Thyroid gland (tissue), 4 donors: Measurements from ENCODE around the gene UTP15. TPM values are rescaled to one million over a fixed set of nuclear protein-coding genes. Genes with fewer than 3 reads are reported as not detected.

Experiments used
- DNase-seq, 2 donors: peaks; one replicate each; pipeline ENCODE4 v3.0.0-alpha.2; 2019
- H3K27ac ChIP-seq, 3 donors: fragments of 200-600 bp; sonication (generic); 1 replicate in 2 of 3; 2 replicates in 1 of 3; pipeline ENCODE4 v1.5.1; 2016 to 2019; ENCODE audit warnings: mild to moderate bottlenecking in 1 of 3, moderate library complexity in 1 of 3
- H3K27me3 ChIP-seq: fragments of 200-600 bp; sonication (generic); one replicate; pipeline ENCODE4 v1.5.1; 2019
- H3K36me3 ChIP-seq, 2 donors: fragments of 200-600 bp; sonication (generic); one replicate each; pipeline ENCODE4 v1.5.1; 2016 to 2019
- H3K4me1 ChIP-seq, 2 donors: fragments of 200-600 bp; sonication (generic); one replicate each; pipeline ENCODE4 v1.5.1; 2017 to 2019
- H3K4me3 ChIP-seq, 3 donors: fragments of 200-600 bp; sonication (generic); replicated peaks in 1 of 3; 1 replicate in 2 of 3; 2 replicates in 1 of 3; pipeline ENCODE4 v1.5.1; 2016; ENCODE audit warnings: mild to moderate bottlenecking in 1 of 3
- H3K9me3 ChIP-seq: fragments of 200-600 bp; sonication (generic); one replicate; pipeline ENCODE4 v1.5.1; 2017
- POLR2A ChIP-seq, 2 donors: fragments of 450-650 bp; IDR thresholded peaks; one replicate each; pipeline ENCODE4 v1.6.1; 2017; ENCODE audit warnings: antibody characterized with exemption in 2 of 2, mild to moderate bottlenecking in 2 of 2, moderate library complexity in 1 of 2
- WGBS, 2 donors: methylation state at CpG; one replicate each; pipeline ENCODE4 v1.1.5; 2017; 5-methylcytosine and 5-hydroxymethylcytosine counted together
- intact Hi-C: fragments of 100-400 bp; cut with DNase I; formaldehyde crosslinking; loops from one replicate; pipeline ENCODE4 v1.15.1; 2023
- total RNA-seq, 4 donors: library from RNA; depleted of rRNA; stranded (reverse); fragments of >200 nt; gene quantifications; one replicate each; pipeline ENCODE4 v1.2.3, GENCODE V29; 2016
- TF ChIP-seq, protein P1 (sequence below), 6 experiments: fragments of 200-600 bp in 3 of 6; fragments of 450-650 bp in 3 of 6; sonication (generic) in 3 of 6; IDR thresholded peaks; one replicate each; pipeline ENCODE4 v1.5.1; 2016 to 2019; ENCODE audit warnings: antibody characterized with exemption in 6 of 6, mild to moderate bottlenecking in 2 of 6, inconsistent platforms in 1 of 6, moderate library complexity in 1 of 6

Gene UTP15
- total RNA-seq, 4 donors from 2014 or later = 20.6 to 35.1 (median 30.7) TPM

DNA sequence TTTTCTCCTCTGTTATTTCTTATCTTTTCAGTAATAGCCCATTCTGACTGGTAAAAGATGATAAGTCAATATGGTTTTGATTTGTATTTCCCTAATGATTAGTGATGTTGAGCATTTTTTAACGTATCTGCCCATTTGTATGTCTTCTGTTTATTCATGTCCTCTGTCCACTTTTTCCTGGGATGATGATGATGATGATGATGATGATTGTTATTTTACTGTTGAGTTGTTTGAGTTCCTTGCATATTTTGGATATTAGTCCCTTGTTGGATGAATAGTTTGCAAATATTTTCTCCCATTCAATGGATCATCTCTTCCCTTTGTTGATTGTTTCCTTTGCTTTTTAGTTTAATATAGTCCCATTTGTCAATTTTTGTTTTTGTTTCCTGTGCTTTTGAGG lies 27.0 kb downstream of the UTP15 start:
- Histone ChIP-seq H3K36me3 (no peaks in the 10 kb centered on the region), H3K4me1 (peaks cover 0 to 5% of the 10 kb centered on the region in 2 donors), H3K27me3 (no peaks in the 10 kb centered on the region), H3K4me3 (no peak overlapping the region), H3K9me3 (no peaks in the 10 kb centered on the region), H3K27ac (no peak overlapping the region)
- TF ChIP-seq POLR2A (IDR thresholded peaks at IDR 0.05) = no peak
- TF ChIP-seq, protein P1, sequence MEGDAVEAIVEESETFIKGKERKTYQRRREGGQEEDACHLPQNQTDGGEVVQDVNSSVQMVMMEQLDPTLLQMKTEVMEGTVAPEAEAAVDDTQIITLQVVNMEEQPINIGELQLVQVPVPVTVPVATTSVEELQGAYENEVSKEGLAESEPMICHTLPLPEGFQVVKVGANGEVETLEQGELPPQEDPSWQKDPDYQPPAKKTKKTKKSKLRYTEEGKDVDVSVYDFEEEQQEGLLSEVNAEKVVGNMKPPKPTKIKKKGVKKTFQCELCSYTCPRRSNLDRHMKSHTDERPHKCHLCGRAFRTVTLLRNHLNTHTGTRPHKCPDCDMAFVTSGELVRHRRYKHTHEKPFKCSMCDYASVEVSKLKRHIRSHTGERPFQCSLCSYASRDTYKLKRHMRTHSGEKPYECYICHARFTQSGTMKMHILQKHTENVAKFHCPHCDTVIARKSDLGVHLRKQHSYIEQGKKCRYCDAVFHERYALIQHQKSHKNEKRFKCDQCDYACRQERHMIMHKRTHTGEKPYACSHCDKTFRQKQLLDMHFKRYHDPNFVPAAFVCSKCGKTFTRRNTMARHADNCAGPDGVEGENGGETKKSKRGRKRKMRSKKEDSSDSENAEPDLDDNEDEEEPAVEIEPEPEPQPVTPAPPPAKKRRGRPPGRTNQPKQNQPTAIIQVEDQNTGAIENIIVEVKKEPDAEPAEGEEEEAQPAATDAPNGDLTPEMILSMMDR (IDR thresholded peaks at IDR 0.05) = no peak
- intact Hi-C loops = no loop called here
- no peak for DNase-seq
- WGBS, 2 donors = 75 to 78% methylated on average over 1 of the region's 1 CpG

DNA sequence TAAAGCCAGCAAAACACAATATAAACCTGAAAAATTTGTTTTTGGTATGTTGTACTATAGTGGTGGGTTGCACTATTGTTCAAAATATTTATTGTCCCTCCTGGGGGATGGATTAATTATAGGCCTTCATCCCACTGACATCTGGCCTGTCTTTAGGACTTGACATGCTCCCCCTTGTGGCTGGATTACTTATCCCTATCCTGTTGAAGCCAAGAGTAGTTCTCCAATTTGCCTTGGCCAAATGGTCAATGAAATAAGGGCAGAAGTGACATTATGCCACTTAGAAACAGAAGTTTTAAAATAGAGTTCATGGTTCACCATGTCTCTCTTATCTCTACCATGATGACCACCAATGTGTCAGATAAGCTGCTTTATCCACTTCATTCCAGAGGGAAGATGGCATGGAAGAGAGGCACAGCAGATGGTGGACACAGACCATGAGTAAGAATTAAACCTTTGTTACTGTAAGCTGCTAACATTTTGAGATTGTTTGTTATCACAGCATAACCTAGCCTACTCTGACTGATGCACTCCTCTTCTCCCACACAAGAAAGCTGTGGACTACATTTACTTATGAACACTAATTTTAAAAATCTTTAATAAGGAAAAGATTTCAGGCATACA lies 31.3 kb downstream of the UTP15 start:
- Histone ChIP-seq H3K27ac (no peak overlapping the region), H3K27me3 (no peaks in the 10 kb centered on the region), H3K4me1 (no peaks in the 10 kb centered on the region), H3K4me3 (no peak overlapping the region), H3K36me3 (no peaks in the 10 kb centered on the region), H3K9me3 (no peaks in the 10 kb centered on the region)
- intact Hi-C loops = no loop called here
- DNase-seq = peak in 1 of 2 donors; percentile 10
- TF ChIP-seq POLR2A (IDR thresholded peaks at IDR 0.05) = no peak
- TF ChIP-seq, protein P1 (IDR thresholded peaks at IDR 0.05) = peak in 4 of 6 experiments; percentile 14 to 51 (median 37)

DNA sequence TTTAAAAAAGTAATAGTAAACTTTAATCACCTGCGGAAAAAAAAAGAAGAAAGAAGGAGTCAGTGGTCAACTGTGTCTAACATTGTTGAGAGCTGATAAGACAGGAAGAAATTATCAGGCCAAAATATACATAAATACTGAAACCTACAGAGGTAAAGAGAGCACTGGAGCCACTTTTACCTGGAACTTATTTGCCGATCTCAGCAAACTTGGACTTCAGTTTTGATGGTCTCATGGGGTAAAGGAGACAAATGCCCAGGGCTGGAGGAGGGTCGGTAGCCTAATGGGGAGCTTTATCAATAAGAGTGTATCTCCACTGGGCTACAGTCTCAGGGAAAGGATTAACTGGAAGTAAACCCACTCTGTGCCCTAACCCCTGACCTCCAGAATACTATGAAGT lies 33.8 kb downstream of the UTP15 start:
- no peak for TF ChIP-seq POLR2A (IDR thresholded peaks at IDR 0.05)
- TF ChIP-seq, protein P1 (IDR thresholded peaks at IDR 0.05) = no peak
- Histone ChIP-seq H3K4me3 (no peak overlapping the region), H3K4me1 (no peaks in the 10 kb centered on the region), H3K27me3 (no peaks in the 10 kb centered on the region), H3K27ac (no peak overlapping the region), H3K9me3 (no peaks in the 10 kb centered on the region), H3K36me3 (no peaks in the 10 kb centered on the region)
- 91% methylated on average over 3 of the region's 3 CpGs for WGBS, 2 donors
- DNase-seq = no peak
- intact Hi-C loops = no loop called here

DNA sequence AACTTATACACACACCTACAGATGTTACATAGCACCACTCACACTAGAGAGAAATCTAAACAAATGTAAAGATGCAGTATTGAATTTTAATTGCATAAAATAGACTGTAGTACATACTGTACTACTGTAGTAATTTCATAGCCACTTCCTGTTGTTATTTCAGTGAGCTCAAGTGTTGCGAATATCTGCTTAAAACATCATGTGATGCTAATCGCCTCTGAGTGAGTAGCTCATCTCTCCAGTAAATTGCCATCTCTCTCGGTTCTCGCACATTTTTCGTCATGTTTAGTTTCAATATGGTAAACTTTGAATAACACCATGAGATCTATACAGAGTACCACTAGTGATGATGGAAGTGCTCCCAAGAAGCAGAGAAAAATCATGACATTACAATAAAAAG lies 38.5 kb downstream of the UTP15 start:
- 89 to 90% methylated on average over 5 of the region's 5 CpGs for WGBS, 2 donors

More for the DNA sequence above, 38.5 kb downstream of the UTP15 start:
- intact Hi-C loops = no loop called here
- no peak for DNase-seq
- H3K4me3 ChIP-seq = no peak overlapping the region
- no peak overlapping the region for H3K27ac ChIP-seq
- H3K4me1 ChIP-seq = no peaks in the 10 kb centered on the region
- no peaks in the 10 kb centered on the region for H3K36me3 ChIP-seq
- no peaks in the 10 kb centered on the region for H3K27me3 ChIP-seq
- TF ChIP-seq, protein P1 (IDR thresholded peaks at IDR 0.05) = no peak
- TF ChIP-seq POLR2A (IDR thresholded peaks at IDR 0.05) = no peak
- H3K9me3 ChIP-seq = no peaks in the 10 kb centered on the region
